HepG2 (cell line): ENCODE results near the gene CRIM1. TPM values are rescaled to one million over a fixed set of nuclear protein-coding genes. Genes with fewer than 3 reads are reported as not detected.
A peak's percentile ranks its signal among the peaks of the same experiment; 100 is the strongest.

ENCODE experiments used
- ATAC-seq: fragments of 200-7000 bp; cut with Tn5 transposase; 3 replicates; pipeline ENCODE4 v1.9.1; 2020; ENCODE audit warnings: mild to moderate bottlenecking, moderate library complexity
- BruUV-seq: library from RNA; stranded (reverse); fragments of 400-500 nt; replicated peaks from 2 replicates; lab custom pipeline; 2021; lab: Mats Ljungman, UMichigan
- CTCF ChIA-PET: fragments of 300-600 bp; formaldehyde crosslinking; extraction: SDS; loops from one replicate; lab custom pipeline; 2021; ENCODE audit warnings: low total read pairs, inconsistent platforms, low intra/inter-chr PET ratio; lab: Yijun Ruan, JAX
- POLR2A ChIA-PET: fragments of 350-600 bp; sonication (Branson Sonifier 250); formaldehyde crosslinking; loops from one replicate; lab custom pipeline; 2020; ENCODE audit warnings: antibody characterized with exemption, inconsistent platforms; lab: Yijun Ruan, JAX
- DNase-seq: peaks from one replicate; pipeline ENCODE4 v3.0.0-alpha.2; 2015; ENCODE audit warnings: low spot score
- FAIRE-seq: peaks from 3 replicates; lab custom pipeline; 2011; peaks lifted over from hg19 to GRCh38; lab: Jason Lieb, UNC
- H2AFZ ChIP-seq: one replicate; pipeline ENCODE4 v1.6.1; 2011; ENCODE audit warnings: low read length, inconsistent platforms
- H3K27ac ChIP-seq: fragments of 300-600 bp; 3 replicates; pipeline ENCODE4 v1.8.0; 2011; ENCODE audit warnings: mixed run types, mild to moderate bottlenecking, mixed read lengths, low read length, inconsistent platforms; ENCODE audit not compliant: insufficient read depth; ENCODE audit errors: extremely low read length
- H3K27me3 ChIP-seq, 2 experiments: fragments of 200-600 bp in 1 of 2; 2 replicates in 1 of 2; 3 replicates in 1 of 2; pipeline versions ENCODE4 v1.6.0 to v1.8.0; 2011; ENCODE audit warnings: low read length in 2 of 2, mild to moderate bottlenecking in 2 of 2, moderate library complexity in 2 of 2, inconsistent platforms in 1 of 2; ENCODE audit not compliant: insufficient read depth in 2 of 2, control insufficient read depth in 1 of 2
- H3K36me3 ChIP-seq, 2 experiments: fragments of 200-600 bp in 1 of 2; replicated peaks in 1 of 2; 2 replicates in 1 of 2; 3 replicates in 1 of 2; pipeline versions ENCODE4 v1.5.1 to v1.8.0; 2011; ENCODE audit warnings: low read length in 2 of 2, inconsistent platforms in 1 of 2; ENCODE audit not compliant: insufficient read depth in 2 of 2, control insufficient read depth in 1 of 2
- H3K4me1 ChIP-seq: 2 replicates; pipeline ENCODE4 v1.5.1; 2012; ENCODE audit warnings: low read length, inconsistent platforms; ENCODE audit not compliant: insufficient read depth
- H3K4me2 ChIP-seq: 2 replicates; pipeline ENCODE4 v1.6.0; 2011; ENCODE audit warnings: low read depth, low read length, inconsistent platforms
- H3K4me3 ChIP-seq, 3 experiments: fragments of 200-600 bp in 1 of 3; sonication (generic), shearing (Covaris generic) in 1 of 3; replicated peaks in 1 of 3; 2 replicates each; pipeline ENCODE4 v1.5.1; 2011 to 2016; ENCODE audit warnings: low read length in 3 of 3, inconsistent platforms in 2 of 3, low read depth in 2 of 3, mild to moderate bottlenecking in 2 of 3, control low read depth in 1 of 3, mixed read lengths in 1 of 3; ENCODE audit not compliant: insufficient read depth in 1 of 3
- H3K79me2 ChIP-seq: one replicate; pipeline ENCODE4 v1.6.1; 2011; ENCODE audit warnings: low read length, inconsistent platforms; ENCODE audit not compliant: insufficient read depth
- H3K9ac ChIP-seq: 2 replicates; pipeline ENCODE4 v1.6.0; 2011; ENCODE audit warnings: mild to moderate bottlenecking, low read depth, low read length, inconsistent platforms; ENCODE audit not compliant: insufficient read depth
- H3K9me3 ChIP-seq: 2 replicates; pipeline ENCODE4 v1.5.1; 2012; ENCODE audit warnings: mild to moderate bottlenecking, low read length
- H4K20me1 ChIP-seq: 2 replicates; pipeline ENCODE4 v1.6.0; 2011; ENCODE audit warnings: inconsistent platforms, mild to moderate bottlenecking, low read length, moderate library complexity; ENCODE audit not compliant: insufficient read depth
- ZFAT ChIP-seq: sonication (generic); formaldehyde crosslinking; conservative IDR thresholded peaks from 2 replicates; pipeline ENCODE4 v1.8.1; 2023; ENCODE audit warnings: missing genetic modification reagents, inconsistent platforms
- ZNF441 ChIP-seq: sonication (generic); formaldehyde crosslinking; IDR thresholded peaks from 2 replicates; pipeline ENCODE4 v1.7.0; 2021; ENCODE audit warnings: missing genetic modification reagents, borderline replicate concordance
- WGBS: methylation state at CpG from one replicate; pipeline ENCODE4 v1.1.6; 2017; ENCODE audit warnings: low lambda C conversion rate; 5-methylcytosine and 5-hydroxymethylcytosine counted together
- in situ Hi-C: cut with HindIII; loops from 2 replicates; pipeline ENCODE4 v1.10.0; 2017; ENCODE audit warnings: low pct_unique_long_range_greater_than_20kb; ENCODE audit not compliant: extremely low pct_ligation_motif_present
- intact Hi-C: fragments of 100-400 bp; cut with micrococcal nuclease; formaldehyde crosslinking; loops from one replicate; pipeline ENCODE4 v1.10.0; 2022; ENCODE audit not compliant: unreplicated experiment
- polyA plus RNA-seq, 8 experiments: library from polyadenylated mRNA; depleted of rRNA in 3 of 8; stranded (reverse) in 7 of 8; unstranded in 1 of 8; fragments of >200 nt; fragmentation: Illumina TruSeq in 4 of 8; extraction: Trizol in 4 of 8; gene quantifications; 2 replicates each; pipeline versions ENCODE4 v1.2.1 to v1.2.3, GENCODE V29; 2011 to 2016; ENCODE audit warnings: low read depth in 4 of 8, missing spikeins in 1 of 8, mixed read lengths in 1 of 8; ENCODE audit not compliant: insufficient read depth in 1 of 8
- total RNA-seq, 5 experiments: library from RNA; depleted of rRNA; stranded (reverse); fragments of >200 nt; fragmentation: Illumina TruSeq; extraction: Trizol; gene quantifications; 2 replicates each; pipeline ENCODE4 v1.2.3, GENCODE V29; 2016; ENCODE audit warnings: low read depth in 1 of 5
- TF ChIP-seq, protein P1 (sequence below): sonication (generic); formaldehyde crosslinking; IDR thresholded peaks from 2 replicates; pipeline ENCODE4 v1.4.0; 2020; ENCODE audit warnings: missing genetic modification reagents
- TF ChIP-seq, protein P2 (sequence below): sonication (generic); formaldehyde crosslinking; conservative IDR thresholded peaks from 2 replicates; pipeline ENCODE4 v1.4.0; 2020; ENCODE audit warnings: missing genetic modification reagents

CRIM1 gene
- total and polyA plus RNA-seq, 2 of the 13 experiments (the other 11 are each of a cell fraction or from before 2014, with no cell fraction given) = 39.1 to 69.9 TPM

DNA sequence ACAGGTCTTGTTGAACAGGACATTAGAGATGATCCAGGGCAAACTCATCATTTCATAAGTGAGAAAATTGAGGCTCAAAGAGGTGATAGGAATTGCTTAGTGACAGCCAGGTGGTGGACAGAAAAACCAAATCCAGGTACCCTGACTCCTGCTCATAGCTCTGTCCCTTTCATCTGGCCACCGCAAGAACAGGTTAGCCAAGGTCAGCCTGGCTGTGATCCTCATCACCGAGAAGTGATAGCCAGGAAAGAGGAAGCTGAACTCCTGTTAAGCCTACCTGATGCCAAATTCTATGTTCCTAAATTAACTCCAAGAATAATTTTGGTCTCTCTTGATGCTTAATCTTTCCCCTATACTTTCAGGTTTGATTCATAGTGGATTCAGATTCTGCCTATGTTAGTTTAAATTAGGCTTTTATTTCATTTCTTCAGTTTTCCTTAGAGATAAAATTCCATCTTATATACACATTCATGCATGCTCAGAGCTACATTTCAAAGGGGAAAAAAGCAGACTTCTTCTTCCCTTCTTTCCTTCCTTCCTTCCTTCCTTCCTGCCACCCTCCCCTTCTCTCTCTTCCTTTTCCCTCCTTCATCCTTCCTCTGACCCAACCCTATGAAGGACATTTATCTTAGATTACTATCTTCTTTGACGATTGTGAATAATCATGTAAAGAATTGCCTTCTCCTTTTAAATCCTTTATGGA lies 17.3 kb upstream of the CRIM1 start:
- POLR2A ChIA-PET = no interaction called here
- TF ChIP-seq, protein P1, sequence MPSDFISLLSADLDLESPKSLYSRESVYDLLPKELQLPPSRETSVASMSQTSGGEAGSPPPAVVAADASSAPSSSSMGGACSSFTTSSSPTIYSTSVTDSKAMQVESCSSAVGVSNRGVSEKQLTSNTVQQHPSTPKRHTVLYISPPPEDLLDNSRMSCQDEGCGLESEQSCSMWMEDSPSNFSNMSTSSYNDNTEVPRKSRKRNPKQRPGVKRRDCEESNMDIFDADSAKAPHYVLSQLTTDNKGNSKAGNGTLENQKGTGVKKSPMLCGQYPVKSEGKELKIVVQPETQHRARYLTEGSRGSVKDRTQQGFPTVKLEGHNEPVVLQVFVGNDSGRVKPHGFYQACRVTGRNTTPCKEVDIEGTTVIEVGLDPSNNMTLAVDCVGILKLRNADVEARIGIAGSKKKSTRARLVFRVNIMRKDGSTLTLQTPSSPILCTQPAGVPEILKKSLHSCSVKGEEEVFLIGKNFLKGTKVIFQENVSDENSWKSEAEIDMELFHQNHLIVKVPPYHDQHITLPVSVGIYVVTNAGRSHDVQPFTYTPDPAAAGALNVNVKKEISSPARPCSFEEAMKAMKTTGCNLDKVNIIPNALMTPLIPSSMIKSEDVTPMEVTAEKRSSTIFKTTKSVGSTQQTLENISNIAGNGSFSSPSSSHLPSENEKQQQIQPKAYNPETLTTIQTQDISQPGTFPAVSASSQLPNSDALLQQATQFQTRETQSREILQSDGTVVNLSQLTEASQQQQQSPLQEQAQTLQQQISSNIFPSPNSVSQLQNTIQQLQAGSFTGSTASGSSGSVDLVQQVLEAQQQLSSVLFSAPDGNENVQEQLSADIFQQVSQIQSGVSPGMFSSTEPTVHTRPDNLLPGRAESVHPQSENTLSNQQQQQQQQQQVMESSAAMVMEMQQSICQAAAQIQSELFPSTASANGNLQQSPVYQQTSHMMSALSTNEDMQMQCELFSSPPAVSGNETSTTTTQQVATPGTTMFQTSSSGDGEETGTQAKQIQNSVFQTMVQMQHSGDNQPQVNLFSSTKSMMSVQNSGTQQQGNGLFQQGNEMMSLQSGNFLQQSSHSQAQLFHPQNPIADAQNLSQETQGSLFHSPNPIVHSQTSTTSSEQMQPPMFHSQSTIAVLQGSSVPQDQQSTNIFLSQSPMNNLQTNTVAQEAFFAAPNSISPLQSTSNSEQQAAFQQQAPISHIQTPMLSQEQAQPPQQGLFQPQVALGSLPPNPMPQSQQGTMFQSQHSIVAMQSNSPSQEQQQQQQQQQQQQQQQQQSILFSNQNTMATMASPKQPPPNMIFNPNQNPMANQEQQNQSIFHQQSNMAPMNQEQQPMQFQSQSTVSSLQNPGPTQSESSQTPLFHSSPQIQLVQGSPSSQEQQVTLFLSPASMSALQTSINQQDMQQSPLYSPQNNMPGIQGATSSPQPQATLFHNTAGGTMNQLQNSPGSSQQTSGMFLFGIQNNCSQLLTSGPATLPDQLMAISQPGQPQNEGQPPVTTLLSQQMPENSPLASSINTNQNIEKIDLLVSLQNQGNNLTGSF (CRISPR knock-in tag) = no peak
- no peak for TF ChIP-seq ZFAT
- no peak for TF ChIP-seq ZNF441 (CRISPR knock-in tag)
- TF ChIP-seq, protein P2, sequence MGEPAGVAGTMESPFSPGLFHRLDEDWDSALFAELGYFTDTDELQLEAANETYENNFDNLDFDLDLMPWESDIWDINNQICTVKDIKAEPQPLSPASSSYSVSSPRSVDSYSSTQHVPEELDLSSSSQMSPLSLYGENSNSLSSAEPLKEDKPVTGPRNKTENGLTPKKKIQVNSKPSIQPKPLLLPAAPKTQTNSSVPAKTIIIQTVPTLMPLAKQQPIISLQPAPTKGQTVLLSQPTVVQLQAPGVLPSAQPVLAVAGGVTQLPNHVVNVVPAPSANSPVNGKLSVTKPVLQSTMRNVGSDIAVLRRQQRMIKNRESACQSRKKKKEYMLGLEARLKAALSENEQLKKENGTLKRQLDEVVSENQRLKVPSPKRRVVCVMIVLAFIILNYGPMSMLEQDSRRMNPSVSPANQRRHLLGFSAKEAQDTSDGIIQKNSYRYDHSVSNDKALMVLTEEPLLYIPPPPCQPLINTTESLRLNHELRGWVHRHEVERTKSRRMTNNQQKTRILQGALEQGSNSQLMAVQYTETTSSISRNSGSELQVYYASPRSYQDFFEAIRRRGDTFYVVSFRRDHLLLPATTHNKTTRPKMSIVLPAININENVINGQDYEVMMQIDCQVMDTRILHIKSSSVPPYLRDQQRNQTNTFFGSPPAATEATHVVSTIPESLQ (CRISPR knock-in tag) = no peak
- FAIRE-seq (no peak), DNase-seq (no peak), ATAC-seq (peak; percentile 54; the same call in 2 of the 3 replicates)
- Histone ChIP-seq H3K4me2 (no peak overlapping the region), H2AFZ (no peak overlapping the region), H3K27ac (no peak overlapping the region), H3K4me3 (no peak overlapping the region), H3K79me2 (no peaks in the 10 kb centered on the region), H3K36me3 (no peaks in the 10 kb centered on the region), H3K9me3 (no peaks in the 10 kb centered on the region), H3K27me3 (no peaks in the 10 kb centered on the region), H4K20me1 (no peaks in the 10 kb centered on the region), H3K9ac (no peak overlapping the region), H3K4me1 (peaks cover 10% of the 10 kb centered on the region)
- in situ Hi-C loops = no loop called here
- no TSS peak for BruUV-seq
- CTCF ChIA-PET = no interaction called here
- intact Hi-C loops = no loop called here
- WGBS = 3% methylated on average over 3 of the region's 3 CpGs
